H1 (cell line): ENCODE data around the gene B4GALNT1. TPM values are rescaled to one million over a fixed set of nuclear protein-coding genes. Genes with fewer than 3 reads are reported as not detected.

Experiments used
- CBX5 ChIP-seq: fragments of 300-800, 300-1000 bp; sonication (generic); IDR thresholded peaks from 2 replicates; pipeline ENCODE4 v1.7.1; 2016; ENCODE audit warnings: antibody characterized with exemption, low read length, low read depth
- CHD7 ChIP-seq: fragments of 300-600 bp; sonication (generic); IDR thresholded peaks from 2 replicates; pipeline ENCODE4 v1.7.1; 2012; ENCODE audit warnings: low read length, moderate library complexity, mild to moderate bottlenecking, inconsistent platforms; ENCODE audit not compliant: insufficient replicate concordance
- EP300 ChIP-seq, 2 experiments: IDR thresholded peaks; 1 replicate in 1 of 2; 2 replicates in 1 of 2; pipeline ENCODE4 v1.6.1; 2011 to 2012; ENCODE audit warnings: low read depth in 2 of 2, low read length in 2 of 2, mild to moderate bottlenecking in 2 of 2, borderline replicate concordance in 1 of 2, inconsistent platforms in 1 of 2, moderate library complexity in 1 of 2
- HDAC2 ChIP-seq, 2 experiments: fragments of 300-600 bp in 1 of 2; sonication (generic) in 1 of 2; IDR thresholded peaks; 2 replicates each; pipeline ENCODE4 v1.6.1; 2011 to 2012; ENCODE audit warnings: low read depth in 2 of 2, low read length in 2 of 2, mild to moderate bottlenecking in 2 of 2, moderate library complexity in 2 of 2, borderline replicate concordance in 1 of 2, inconsistent platforms in 1 of 2
- SP1 ChIP-seq: IDR thresholded peaks from 2 replicates; pipeline ENCODE4 v1.6.1; 2011; ENCODE audit warnings: low read depth, low read length
- SP2 ChIP-seq: IDR thresholded peaks from 2 replicates; pipeline ENCODE4 v1.6.1; 2012; ENCODE audit warnings: mild to moderate bottlenecking, low read length, inconsistent platforms
- USF2 ChIP-seq: IDR thresholded peaks from 2 replicates; pipeline ENCODE4 v1.6.1; 2011; ENCODE audit warnings: low read length, improper control_type of control experiment
- YY1 ChIP-seq: IDR thresholded peaks from 2 replicates; pipeline ENCODE4 v1.6.1; 2011; ENCODE audit warnings: low read depth, mild to moderate bottlenecking, low read length
- polyA plus RNA-seq, 7 experiments: library from polyadenylated mRNA; depleted of rRNA in 3 of 7; stranded (reverse) in 5 of 7; unstranded in 2 of 7; fragments of >200 nt in 5 of 7; fragments of 200-250 nt in 2 of 7; gene quantifications; 1 replicate in 5 of 7; 2 replicates in 1 of 7; 4 replicates in 1 of 7; pipeline versions ENCODE4 v1.2.1 to v1.2.3, GENCODE V29; 2011 to 2013; ENCODE audit warnings: missing spikeins in 2 of 7, mixed read lengths in 2 of 7
- total RNA-seq: library from RNA; stranded (reverse); fragmentation: NEBNext Ultra II Directional; extraction: Animal tissue kit (Norgen Biotek cat#: 25700); gene quantifications from 2 replicates; pipeline ENCODE4 v1.2.1, GENCODE V29; 2021

B4GALNT1 gene
- total and polyA plus RNA-seq, 2 of the 8 experiments (the other 6 are each of a cell fraction or from before 2014, with no cell fraction given), result 1.5 to 2.3 TPM

- no peak for TF ChIP-seq CHD7
- TF ChIP-seq CBX5, result no peak
- TF ChIP-seq YY1, result no peak
- peak; percentile 82 for TF ChIP-seq USF2
- TF ChIP-seq HDAC2 (IDR thresholded peaks at IDR 0.05; ENCODE audit: borderline replicate concordance in 1 of 2, low read depth in 2 of 2, low read length in 2 of 2), result no peak
- no peak for TF ChIP-seq EP300 (IDR thresholded peaks at IDR 0.05; ENCODE audit: borderline replicate concordance in 1 of 2, low read depth in 2 of 2, low read length in 2 of 2)
- 0 out of 2 replicates have a peak, but pooled peaks have one; percentile 44 for TF ChIP-seq SP1
- peak; percentile 21; the same call in 1 of the 2 replicates for TF ChIP-seq SP2
Measured at GRCh38 chr12:57614178-57614947, 18.6 kb downstream of the B4GALNT1 start (continued).
